LHCN-M2 (cell line): ENCODE data around the gene UMODL1. TPM values are rescaled to one million over a fixed set of nuclear protein-coding genes. Genes with fewer than 3 reads are reported as not detected.
"Not testable (repeated sequence)": the region's sequence is repeated elsewhere in the genome, so short reads cannot be mapped to it uniquely, and the experiment has no call there.

Source experiments
- DNase-seq: peaks from one replicate; pipeline ENCODE4 v3.0.0-alpha.2; 2012; ENCODE audit warnings: low read depth
- total RNA-seq: library from RNA; depleted of rRNA; stranded (reverse); fragments of >200 nt; gene quantifications from 2 replicates; pipeline ENCODE4 v1.2.3, GENCODE V29; 2014

The UMODL1 gene
- total RNA-seq, 1 experiment from 2014 or later: not detected

GRCh38 chr21:42162831-42163510 lies 91.9 kb downstream of the UMODL1 start:
- DNase-seq: peak; percentile 15

- no peak for DNase-seq
Observed at GRCh38 chr21:42163511-42163863, 92.4 kb downstream of the UMODL1 start.

GRCh38 chr21:42164064-42164789 lies 93.1 kb downstream of the UMODL1 start:
- DNase-seq: no peak

- DNase-seq: no peak
Observed at GRCh38 chr21:42164818-42165217, 93.7 kb downstream of the UMODL1 start.

GRCh38 chr21:42165901-42166300 lies 94.8 kb downstream of the UMODL1 start:
- no peak for DNase-seq

- DNase-seq: no peak
Observed at GRCh38 chr21:42169758-42170157, 98.6 kb downstream of the UMODL1 start.

GRCh38 chr21:42171091-42172053 lies 100.3 kb downstream of the UMODL1 start:
- DNase-seq: no peak

GRCh38 chr21:42172596-42173483 lies 101.7 kb downstream of the UMODL1 start:
- no peak for DNase-seq

- no peak for DNase-seq
Observed at GRCh38 chr21:42174173-42174572, 103.1 kb downstream of the UMODL1 start.

GRCh38 chr21:42175110-42175710 lies 104.1 kb downstream of the UMODL1 start:
- DNase-seq: no peak

- no peak for DNase-seq
Observed at GRCh38 chr21:42176859-42177258, 105.7 kb downstream of the UMODL1 start.

GRCh38 chr21:42179316-42179715 lies 108.2 kb downstream of the UMODL1 start:
- DNase-seq: no peak

- not testable (repeated sequence) for DNase-seq
Observed at GRCh38 chr21:42180001-42180400, 108.9 kb downstream of the UMODL1 start.

- no peak for DNase-seq
Observed at GRCh38 chr21:42182713-42183371, 111.7 kb downstream of the UMODL1 start.

- no peak for DNase-seq
Observed at GRCh38 chr21:42183374-42184266, 112.5 kb downstream of the UMODL1 start.

- no peak for DNase-seq
Observed at GRCh38 chr21:42186591-42186990, 115.5 kb downstream of the UMODL1 start.

- no peak for DNase-seq
Observed at GRCh38 chr21:42187976-42188653, 117.0 kb downstream of the UMODL1 start.

GRCh38 chr21:42188663-42189062 lies 117.5 kb downstream of the UMODL1 start:
- no peak for DNase-seq
